Activated T-cell treated with anti-CD3 and anti-CD28 coated beads, Interleukin-2, amount 50 U/mL, for 48 hours (primary cell): ENCODE results near the gene SURF1.
A peak's percentile ranks its signal among the peaks of the same experiment; 100 is the strongest.

ENCODE experiments used
- DNase-seq, 2 experiments: peaks; one replicate each; pipeline ENCODE4 v3.0.0-alpha.2; 2020

The SURF1 gene

GRCh38 chr9:133360400-133361393, 4.4 kb upstream of the SURF1 start:
- DNase-seq, result peak; percentile 44 to 48

GRCh38 chr9:133359399-133360175, 3.3 kb upstream of the SURF1 start:
- peak; percentile 53 to 64 for DNase-seq

GRCh38 chr9:133357656-133358055, 1.4 kb upstream of the SURF1 start:
- DNase-seq, result no peak

- DNase-seq, result peak; percentile 43 to 45
Measured at GRCh38 chr9:133355881-133356357, 368 bp downstream of the SURF1 start.

- no peak for DNase-seq
Measured at GRCh38 chr9:133354766-133355165, 1.5 kb downstream of the SURF1 start.

- DNase-seq, result peak in 1 of 2 experiments; percentile 49
Measured at GRCh38 chr9:133353548-133353947, 2.7 kb downstream of the SURF1 start.

GRCh38 chr9:133352635-133353340, 3.5 kb downstream of the SURF1 start:
- peak; percentile 55 to 57 for DNase-seq

- peak; percentile 68 to 74 for DNase-seq
Measured at GRCh38 chr9:133351908-133352634, 4.2 kb downstream of the SURF1 start.

GRCh38 chr9:133351526-133351907, 4.8 kb downstream of the SURF1 start:
- no peak for DNase-seq

- peak; percentile 51 to 64 for DNase-seq
Measured at GRCh38 chr9:133349965-133350616, 6.2 kb downstream of the SURF1 start.

GRCh38 chr9:133348718-133349573, 7.3 kb downstream of the SURF1 start:
- no peak for DNase-seq

GRCh38 chr9:133347985-133348717, 8.1 kb downstream of the SURF1 start, which contains the start of the genes MED22 and RPL7A:
MED22 (minus strand) TSS chr9:133348131; CDS start chr9:133346662, 1,469 bp downstream.
RPL7A (plus strand) TSS chr9:133348218; CDS start chr9:133348244, 26 bp downstream.
- peak; percentile 95 to 96 for DNase-seq

GRCh38 chr9:133347515-133347984, 8.7 kb downstream of the SURF1 start:
- DNase-seq, result no peak

GRCh38 chr9:133346021-133346785, 10.1 kb downstream of the SURF1 start:
- no peak for DNase-seq

GRCh38 chr9:133345596-133345995, 10.7 kb downstream of the SURF1 start:
- no peak for DNase-seq

GRCh38 chr9:133344979-133345378, 11.3 kb downstream of the SURF1 start:
- DNase-seq, result no peak

GRCh38 chr9:133344071-133344470, 12.2 kb downstream of the SURF1 start:
- no peak for DNase-seq

- no peak for DNase-seq
Measured at GRCh38 chr9:133342570-133342969, 13.7 kb downstream of the SURF1 start.

GRCh38 chr9:133342069-133342406, 14.2 kb downstream of the SURF1 start:
- DNase-seq, result no peak
